K562 (cell line): ENCODE results near the gene ABCC9. TPM values are rescaled to one million over a fixed set of nuclear protein-coding genes. Genes with fewer than 3 reads are reported as not detected.

Experiments
- NFIC ChIP-seq: fragments of 450-650 bp; IDR thresholded peaks from 2 replicates; pipeline ENCODE4 v1.6.1; 2017; ENCODE audit warnings: mild to moderate bottlenecking, inconsistent platforms
- polyA plus RNA-seq, 8 experiments: library from polyadenylated mRNA; depleted of rRNA in 4 of 8; stranded (reverse) in 5 of 8; unstranded in 3 of 8; fragments of >200 nt; fragmentation: Nextera tagmentation in 2 of 8; fragmentation: Illumina TruSeq in 1 of 8; extraction: Ambion mirVana in 2 of 8; extraction: Trizol in 1 of 8; gene quantifications; 2 replicates each; pipeline versions ENCODE4 v1.2.1 to v1.2.3, GENCODE V29; 2011 to 2014; ENCODE audit warnings: inconsistent platforms in 1 of 8, missing spikeins in 1 of 8
- small RNA-seq: library from RNA; depleted of rRNA; stranded (forward); fragments of <200 nt; gene quantifications from one replicate; pipeline ENCODE3, GENCODE V24; 2014
- total RNA-seq, 7 experiments: library from RNA; depleted of rRNA in 6 of 7; stranded (reverse); fragments of >200 nt in 6 of 7; fragmentation: Illumina TruSeq in 2 of 7; extraction: Trizol in 2 of 7; gene quantifications; 2 replicates each; pipeline versions ENCODE4 v1.2.1 to v1.2.3, GENCODE V29; 2011 to 2021; ENCODE audit warnings: low replicate concordance in 1 of 7

ABCC9 gene
- total and polyA plus RNA-seq, 9 of the 15 experiments (the other 6 are each of a cell fraction or from before 2014, with no cell fraction given) = 0.05 to 0.40 (median 0.18) TPM

GRCh38 chr12:21751517-21751916 is 189.7 kb downstream of the ABCC9 start (continued):
- TF ChIP-seq NFIC = peak; percentile 47; the same call in 1 of the 2 replicates

Small RNAs within 50 kb of the gene (small RNA-seq; reads per million reads assigned to genes)
- not detected for gene AC008250.2

Other genes with a start within 250 kb of the ABCC9 start
- 1.3 TPM in 2 replicates for gene KCNJ8, start 166.7 kb downstream of the ABCC9 start, total RNA-seq (2014; rRNA removed)
- 1.1 and 1.4 TPM in 2 replicates for gene KCNJ8, start 166.7 kb downstream of the ABCC9 start, total RNA-seq (2014; rRNA removed; fragmentation: Illumina TruSeq; extraction: Trizol)
- 1.4 and 1.8 TPM in 2 replicates for gene KCNJ8, start 166.7 kb downstream of the ABCC9 start, total RNA-seq (2015; rRNA removed; fragmentation: Illumina TruSeq; extraction: Trizol)
- gene KCNJ8, start 166.7 kb downstream of the ABCC9 start, total RNA-seq (2021) = 1.3 and 1.5 TPM in 2 replicates
- gene KCNJ8, start 166.7 kb downstream of the ABCC9 start, polyA plus RNA-seq (2011; rRNA removed) = 0.58 and 3.6 TPM in 2 replicates
- 1.0 TPM in 2 replicates for gene KCNJ8, start 166.7 kb downstream of the ABCC9 start, polyA plus RNA-seq (2014; fragmentation: Illumina TruSeq; extraction: Trizol)
- gene KCNJ8, start 166.7 kb downstream of the ABCC9 start, polyA plus RNA-seq (2014; fragmentation: Nextera tagmentation; extraction: Ambion mirVana) = under 1 TPM; 0.28 to 0.29 TPM
- gene KCNJ8, start 166.7 kb downstream of the ABCC9 start, polyA plus RNA-seq (2014; rRNA removed) = 0.51 and 1.1 TPM in 2 replicates
- 65.3 and 66.4 TPM in 2 replicates for gene CMAS, start 104.8 kb upstream of the ABCC9 start, total RNA-seq (2014; rRNA removed)
- 74.5 and 82.5 TPM in 2 replicates for gene CMAS, start 104.8 kb upstream of the ABCC9 start, total RNA-seq (2014; rRNA removed; fragmentation: Illumina TruSeq; extraction: Trizol)
- 48.3 and 49.4 TPM in 2 replicates for gene CMAS, start 104.8 kb upstream of the ABCC9 start, total RNA-seq (2015; rRNA removed; fragmentation: Illumina TruSeq; extraction: Trizol)
- 73.3 and 74.1 TPM in 2 replicates for gene CMAS, start 104.8 kb upstream of the ABCC9 start, total RNA-seq (2021)
- 56.3 and 84.6 TPM in 2 replicates for gene CMAS, start 104.8 kb upstream of the ABCC9 start, polyA plus RNA-seq (2011; rRNA removed)
- 58.4 and 64.8 TPM in 2 replicates for gene CMAS, start 104.8 kb upstream of the ABCC9 start, polyA plus RNA-seq (2014; fragmentation: Illumina TruSeq; extraction: Trizol)
- gene CMAS, start 104.8 kb upstream of the ABCC9 start, polyA plus RNA-seq (2014; fragmentation: Nextera tagmentation; extraction: Ambion mirVana) = 10 to 100 TPM; 29.7 to 32.0 TPM
- 92.2 and 108 TPM in 2 replicates for gene CMAS, start 104.8 kb upstream of the ABCC9 start, polyA plus RNA-seq (2014; rRNA removed)